CD14-positive monocyte (primary cell): ENCODE data around the gene FAM181B. TPM values are rescaled to one million over a fixed set of nuclear protein-coding genes. Genes with fewer than 3 reads are reported as not detected.

ENCODE experiments used
- DNase-seq, 3 donors: peaks; one replicate each; pipeline ENCODE4 v3.0.0-alpha.2; 2011 to 2022
- H2AFZ ChIP-seq: 2 replicates; pipeline ENCODE4 v1.6.0; 2012; ENCODE audit warnings: mild to moderate bottlenecking, low read depth, low read length, inconsistent platforms; ENCODE audit not compliant: insufficient read depth, poor library complexity, severe bottlenecking
- H3K27ac ChIP-seq, 2 donors: 1 replicate in 1 of 2; 2 replicates in 1 of 2; pipeline ENCODE4 v1.5.1; 2012 to 2013; ENCODE audit warnings: low read length in 2 of 2, control low read depth in 1 of 2, inconsistent platforms in 1 of 2, low read depth in 1 of 2, mild to moderate bottlenecking in 1 of 2
- H3K27me3 ChIP-seq, 2 donors: one replicate each; pipeline versions ENCODE4 v1.6.0 to v1.6.1; 2011 to 2013; ENCODE audit warnings: low read length in 2 of 2; ENCODE audit not compliant: control insufficient read depth in 2 of 2, insufficient read depth in 2 of 2
- H3K36me3 ChIP-seq, 2 donors: replicated peaks in 1 of 2; 1 replicate in 1 of 2; 2 replicates in 1 of 2; pipeline versions ENCODE4 v1.5.1 to v1.6.1; 2012 to 2013; ENCODE audit warnings: low read length in 2 of 2, control low read depth in 1 of 2, inconsistent platforms in 1 of 2, mild to moderate bottlenecking in 1 of 2; ENCODE audit not compliant: insufficient read depth in 2 of 2, control insufficient read depth in 1 of 2
- H3K4me1 ChIP-seq, 2 donors: 1 replicate in 1 of 2; 2 replicates in 1 of 2; pipeline versions ENCODE4 v1.5.1 to v1.6.1; 2012 to 2013; ENCODE audit warnings: low read length in 2 of 2, control low read depth in 1 of 2, inconsistent platforms in 1 of 2, mild to moderate bottlenecking in 1 of 2, moderate library complexity in 1 of 2; ENCODE audit not compliant: insufficient read depth in 2 of 2, control insufficient read depth in 1 of 2
- H3K4me2 ChIP-seq: replicated peaks from 2 replicates; pipeline ENCODE3; 2012; ENCODE audit warnings: low read length, moderate library complexity, mild to moderate bottlenecking; ENCODE audit not compliant: poor library complexity, severe bottlenecking; ENCODE audit errors: extremely low read depth
- H3K4me3 ChIP-seq, 3 experiments: fragments of 200-600 bp in 1 of 3; sonication (generic) in 1 of 3; replicated peaks in 1 of 3; 1 replicate in 2 of 3; 2 replicates in 1 of 3; pipeline ENCODE4 v1.5.1; 2011 to 2013; ENCODE audit warnings: low read length in 3 of 3, mild to moderate bottlenecking in 3 of 3, control low read depth in 2 of 3, low read depth in 2 of 3, inconsistent platforms in 1 of 3, moderate library complexity in 1 of 3
- H3K79me2 ChIP-seq: 2 replicates; pipeline ENCODE4 v1.6.0; 2012; ENCODE audit warnings: mild to moderate bottlenecking, control low read depth, inconsistent platforms, low read length, moderate library complexity; ENCODE audit not compliant: insufficient read depth
- H3K9ac ChIP-seq: 2 replicates; pipeline ENCODE4 v1.6.0; 2017; ENCODE audit warnings: low read length, mild to moderate bottlenecking; ENCODE audit not compliant: insufficient read depth, poor library complexity, severe bottlenecking
- H3K9me3 ChIP-seq, 2 donors: replicated peaks in 1 of 2; 1 replicate in 1 of 2; 2 replicates in 1 of 2; pipeline versions ENCODE4 v1.5.1 to v1.6.1; 2012 to 2013; ENCODE audit warnings: low read length in 2 of 2, control low read depth in 1 of 2; ENCODE audit not compliant: control insufficient read depth in 1 of 2, insufficient read depth in 1 of 2
- H4K20me1 ChIP-seq: 2 replicates; pipeline ENCODE4 v1.6.0; 2012; ENCODE audit warnings: mild to moderate bottlenecking, low read length, control low read depth, moderate library complexity; ENCODE audit not compliant: insufficient read depth
- H3K27ac Mint-ChIP-seq, 7 donors: one replicate each; pipeline ENCODE4 v1.8.0; 2020; ENCODE audit warnings: mild to moderate bottlenecking in 7 of 7, mixed read lengths in 7 of 7, moderate library complexity in 6 of 7, inconsistent platforms in 2 of 7
- H3K27me3 Mint-ChIP-seq, 3 donors: one replicate each; pipeline ENCODE4 v1.8.0; 2021 to 2022; ENCODE audit warnings: low read depth in 3 of 3, mild to moderate bottlenecking in 3 of 3, mixed read lengths in 3 of 3, moderate library complexity in 3 of 3, inconsistent platforms in 1 of 3
- H3K36me3 Mint-ChIP-seq, 2 donors: one replicate each; pipeline ENCODE4 v1.8.0; 2020; ENCODE audit warnings: mixed read lengths in 2 of 2, inconsistent platforms in 1 of 2, mild to moderate bottlenecking in 1 of 2
- H3K4me1 Mint-ChIP-seq: one replicate; pipeline ENCODE4 v1.8.0; 2020; ENCODE audit warnings: mild to moderate bottlenecking, mixed read lengths
- H3K4me3 Mint-ChIP-seq, 2 donors: one replicate each; pipeline ENCODE4 v1.8.0; 2020; ENCODE audit warnings: mild to moderate bottlenecking in 2 of 2, mixed read lengths in 2 of 2, moderate library complexity in 1 of 2
- H3K9me3 Mint-ChIP-seq, 7 donors: one replicate each; pipeline ENCODE4 v1.8.0; 2020 to 2022; ENCODE audit warnings: mixed read lengths in 7 of 7, mild to moderate bottlenecking in 6 of 7, moderate library complexity in 6 of 7, inconsistent platforms in 2 of 7
- WGBS: methylation state at CpG from one replicate; pipeline ENCODE4 v1.1.5; 2013; ENCODE audit warnings: missing lambda C conversion rate; ENCODE audit not compliant: insufficient coverage; 5-methylcytosine and 5-hydroxymethylcytosine counted together
- intact Hi-C, 2 donors: fragments of 100-400 bp; cut with micrococcal nuclease; formaldehyde crosslinking; loops; one replicate each; pipeline versions ENCODE4 v1.15.0 to v1.15.1; 2023
- polyA plus RNA-seq, 3 donors: library from polyadenylated mRNA; depleted of rRNA in 1 of 3; unstranded in 2 of 3; stranded (reverse) in 1 of 3; fragments of 300-500 nt in 2 of 3; fragments of >200 nt in 1 of 3; fragmentation: Illumina TruSeq in 2 of 3; gene quantifications; 1 replicate in 2 of 3; 2 replicates in 1 of 3; pipeline ENCODE4 v1.2.3, GENCODE V29; 2012 to 2021
- TF ChIP-seq, protein P1 (sequence below): fragments of 200-600 bp; IDR thresholded peaks from one replicate; pipeline ENCODE4 v1.8.0; 2022; ENCODE audit warnings: antibody characterized with exemption, mild to moderate bottlenecking

FAM181B gene
- polyA plus RNA-seq, 3 donors: not detected

DNA sequence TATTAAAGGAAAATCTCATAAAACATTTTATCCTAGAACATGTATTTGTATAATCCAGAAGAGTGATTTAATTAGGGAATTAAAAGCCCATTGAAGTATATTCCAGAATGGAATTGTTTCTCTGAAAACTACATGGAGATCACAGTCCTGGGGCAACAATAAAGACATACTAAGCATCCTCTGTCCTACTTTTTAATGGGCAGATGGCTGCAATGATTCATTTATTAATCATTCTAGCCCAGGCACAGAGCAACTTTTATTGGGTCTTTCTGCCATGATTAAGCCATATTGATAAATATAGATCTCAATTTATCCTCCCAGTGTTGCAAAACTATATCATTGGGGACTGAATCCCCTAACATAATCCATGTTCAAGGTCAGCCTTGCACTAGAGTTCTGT lies 22.0 kb downstream of the FAM181B start:
- H3K4me1 Mint-ChIP-seq: no peaks in the 10 kb centered on the region
- Histone ChIP-seq H3K9ac (no peak overlapping the region), H3K9me3 (no peaks in the 10 kb centered on the region), H3K4me2 (no peak overlapping the region), H4K20me1 (no peaks in the 10 kb centered on the region), H3K27ac (no peak overlapping the region), H3K79me2 (no peaks in the 10 kb centered on the region), H3K4me3 (no peak overlapping the region), H3K36me3 (no peaks in the 10 kb centered on the region), H3K27me3 (peaks cover 0 to 3% of the 10 kb centered on the region in 2 donors), H3K4me1 (no peaks in the 10 kb centered on the region), H2AFZ (no peak overlapping the region)
- intact Hi-C loops: no loop called here
- no peak overlapping the region for H3K27ac Mint-ChIP-seq
- no peaks in the 10 kb centered on the region for H3K36me3 Mint-ChIP-seq
- no peak overlapping the region for H3K4me3 Mint-ChIP-seq
- H3K9me3 Mint-ChIP-seq: no peaks in the 10 kb centered on the region
- DNase-seq: no peak
- TF ChIP-seq, protein P1, sequence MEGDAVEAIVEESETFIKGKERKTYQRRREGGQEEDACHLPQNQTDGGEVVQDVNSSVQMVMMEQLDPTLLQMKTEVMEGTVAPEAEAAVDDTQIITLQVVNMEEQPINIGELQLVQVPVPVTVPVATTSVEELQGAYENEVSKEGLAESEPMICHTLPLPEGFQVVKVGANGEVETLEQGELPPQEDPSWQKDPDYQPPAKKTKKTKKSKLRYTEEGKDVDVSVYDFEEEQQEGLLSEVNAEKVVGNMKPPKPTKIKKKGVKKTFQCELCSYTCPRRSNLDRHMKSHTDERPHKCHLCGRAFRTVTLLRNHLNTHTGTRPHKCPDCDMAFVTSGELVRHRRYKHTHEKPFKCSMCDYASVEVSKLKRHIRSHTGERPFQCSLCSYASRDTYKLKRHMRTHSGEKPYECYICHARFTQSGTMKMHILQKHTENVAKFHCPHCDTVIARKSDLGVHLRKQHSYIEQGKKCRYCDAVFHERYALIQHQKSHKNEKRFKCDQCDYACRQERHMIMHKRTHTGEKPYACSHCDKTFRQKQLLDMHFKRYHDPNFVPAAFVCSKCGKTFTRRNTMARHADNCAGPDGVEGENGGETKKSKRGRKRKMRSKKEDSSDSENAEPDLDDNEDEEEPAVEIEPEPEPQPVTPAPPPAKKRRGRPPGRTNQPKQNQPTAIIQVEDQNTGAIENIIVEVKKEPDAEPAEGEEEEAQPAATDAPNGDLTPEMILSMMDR: no peak
- H3K27me3 Mint-ChIP-seq: peaks cover 0 to 3% (median 0%) of the 10 kb centered on the region in 3 donors

DNA sequence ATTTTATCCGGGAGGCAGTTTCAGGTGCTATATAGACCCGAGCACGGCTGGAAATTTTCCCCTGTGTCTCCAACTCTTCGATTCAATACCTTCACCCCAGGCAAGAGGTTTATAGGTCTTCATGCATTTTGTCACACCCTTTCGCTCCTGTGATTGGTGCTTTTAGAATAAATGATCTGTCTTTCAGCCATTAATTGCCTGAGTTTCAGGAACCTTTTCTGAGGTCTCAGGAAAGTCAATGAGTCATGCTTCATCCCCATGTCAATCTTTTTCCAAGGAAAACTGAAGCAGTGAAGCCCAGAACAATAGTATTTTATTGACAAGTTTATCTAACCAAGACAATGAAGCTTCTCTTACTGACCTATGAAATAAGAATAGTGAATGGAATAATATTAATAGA lies 29.9 kb downstream of the FAM181B start:
- H3K27ac ChIP-seq: no peak overlapping the region
- no peaks in the 10 kb centered on the region for H3K4me1 ChIP-seq
- H3K9me3 ChIP-seq: no peaks in the 10 kb centered on the region
- no peaks in the 10 kb centered on the region for H4K20me1 ChIP-seq
- no peaks in the 10 kb centered on the region for H3K27me3 ChIP-seq
- Mint-ChIP-seq H3K27me3 (peaks cover 4 to 6% (median 5%) of the 10 kb centered on the region in 3 donors), H3K36me3 (no peaks in the 10 kb centered on the region), H3K4me1 (no peaks in the 10 kb centered on the region), H3K4me3 (no peak overlapping the region), H3K27ac (no peak overlapping the region), H3K9me3 (peaks cover 0 to 2% (median 0%) of the 10 kb centered on the region in 7 donors)
- no peaks in the 10 kb centered on the region for H3K79me2 ChIP-seq
- no peaks in the 10 kb centered on the region for H3K36me3 ChIP-seq
- no peak for DNase-seq
- intact Hi-C loops: loop anchor here in 1 of 2 donors (5.0 kb wide), 1 partner anchor 1061 kb away; no protein-coding TSS in a partner anchor
- TF ChIP-seq, protein P1: no peak
- 70% methylated on average over 2 of the region's 5 CpGs for WGBS
- H3K9ac ChIP-seq: no peak overlapping the region
- H3K4me3 ChIP-seq: no peak overlapping the region
- H3K4me2 ChIP-seq: no peak overlapping the region
- no peak overlapping the region for H2AFZ ChIP-seq
